OCI-LY3 (cell line): Measurements from ENCODE around the gene ITGB1.
"Not testable (repeated sequence)": the region's sequence is repeated elsewhere in the genome, so short reads cannot be mapped to it uniquely, and the experiment has no call there.

Experiments used
- H2AFZ ChIP-seq: fragments of 200-600, 300-600 bp; shearing (Covaris generic); 2 replicates; pipeline ENCODE4 v1.6.0; 2014; ENCODE audit warnings: antibody characterized with exemption, low read depth, low read length
- H3K27ac ChIP-seq: fragments of 200-600, 300-600 bp; sonication (generic); 2 replicates; pipeline ENCODE4 v1.5.1; 2014; ENCODE audit warnings: mild to moderate bottlenecking, low read length, moderate library complexity, mixed read lengths
- H3K27me3 ChIP-seq: fragments of 200-600, 300-600 bp; sonication (generic); 2 replicates; pipeline ENCODE4 v1.6.1; 2014; ENCODE audit warnings: low read depth, low read length, mixed read lengths
- H3K36me3 ChIP-seq: fragments of 200-600, 300-600 bp; sonication (generic); replicated peaks from 2 replicates; pipeline ENCODE3; 2014; ENCODE audit warnings: low read depth, low read length, mixed read lengths
- H3K4me1 ChIP-seq: fragments of 300-600, 200-600 bp; sonication (generic); 2 replicates; pipeline ENCODE4 v1.6.1; 2014; ENCODE audit warnings: low read length, mixed read lengths
- H3K4me2 ChIP-seq: fragments of 200-600, 300-600 bp; sonication (generic); 2 replicates; pipeline ENCODE4 v1.6.1; 2014; ENCODE audit warnings: low read length, mixed read lengths
- H3K4me3 ChIP-seq: fragments of 300-600, 200-600 bp; sonication (generic); 2 replicates; pipeline ENCODE4 v1.5.1; 2014; ENCODE audit warnings: antibody characterized with exemption, mild to moderate bottlenecking, low read length, moderate library complexity
- H3K79me2 ChIP-seq: fragments of 300-600, 200-600 bp; shearing (Covaris generic); 2 replicates; pipeline ENCODE4 v1.6.1; 2014; ENCODE audit warnings: mild to moderate bottlenecking, low read length, mixed read lengths
- H3K9ac ChIP-seq: fragments of 300-600, 200-600 bp; shearing (Covaris generic); 2 replicates; pipeline ENCODE4 v1.6.0; 2014; ENCODE audit warnings: mild to moderate bottlenecking, low read length, moderate library complexity
- H3K9me3 ChIP-seq: fragments of 200-600, 300-600 bp; shearing (Covaris generic); 2 replicates; pipeline ENCODE4 v1.6.1; 2014; ENCODE audit warnings: low read length, mixed read lengths; ENCODE audit not compliant: insufficient read depth
- H4K20me1 ChIP-seq: fragments of 200-600, 300-600 bp; sonication (generic); 2 replicates; pipeline ENCODE4 v1.6.1; 2016; ENCODE audit warnings: low read length, mixed read lengths; ENCODE audit not compliant: insufficient read depth
- EZH2phosphoT487 ChIP-seq: fragments of 200-600 bp; shearing (Covaris generic); IDR thresholded peaks from 2 replicates; pipeline ENCODE4 v1.6.1; 2018; ENCODE audit warnings: antibody characterized with exemption, mixed run types, low read depth
- TF ChIP-seq, protein P1 (sequence below): fragments of 200-600, 300-600 bp; sonication (generic); IDR thresholded peaks from 2 replicates; pipeline ENCODE4 v1.5.1; 2014; ENCODE audit warnings: antibody characterized with exemption, low read length, low read depth

Gene ITGB1

DNA sequence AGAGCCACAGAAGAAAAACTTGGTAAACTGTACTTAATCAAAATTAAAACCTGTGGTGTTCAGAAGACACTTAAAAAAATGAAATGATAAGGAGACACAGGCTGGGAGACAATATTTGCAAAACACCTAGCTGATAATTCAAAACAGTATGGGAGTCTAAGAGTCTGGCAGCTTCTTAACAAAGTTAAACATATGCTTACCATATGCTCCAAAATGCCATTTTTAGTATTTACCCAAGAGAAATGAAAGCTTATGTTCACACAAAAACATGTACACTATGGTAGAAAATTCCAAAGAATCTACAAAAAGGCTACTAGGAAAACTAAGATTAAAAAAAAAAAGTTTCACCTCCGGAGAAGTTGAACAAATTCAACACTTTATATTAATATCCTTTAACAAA is 48.6 kb downstream of the ITGB1 start:
- Histone ChIP-seq H3K27ac (no peak overlapping the region), H3K36me3 (no peaks in the 10 kb centered on the region), H3K4me2 (no peak overlapping the region)

DNA sequence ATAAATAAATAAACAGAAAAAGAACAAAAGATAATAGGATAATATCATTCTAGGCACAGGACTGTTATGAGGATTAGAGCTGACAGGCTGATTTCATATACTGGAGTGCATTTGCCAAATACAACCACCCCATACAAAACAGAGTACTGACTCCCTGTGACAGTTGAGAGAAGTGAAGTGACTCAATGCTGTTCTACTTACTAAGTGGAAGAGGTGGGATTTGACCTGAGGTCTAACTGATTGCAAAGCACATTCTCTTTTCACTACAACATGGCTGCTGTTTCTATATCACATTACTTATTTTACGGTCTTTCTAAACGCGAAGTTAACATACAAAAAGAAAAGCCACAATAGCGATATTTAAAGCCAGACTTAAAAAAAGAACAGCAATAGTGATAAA is 51.4 kb downstream of the ITGB1 start:
- Histone ChIP-seq H3K36me3 (no peaks in the 10 kb centered on the region), H3K27ac (no peak overlapping the region)
- no peak for TF ChIP-seq EZH2phosphoT487
- TF ChIP-seq, protein P1, sequence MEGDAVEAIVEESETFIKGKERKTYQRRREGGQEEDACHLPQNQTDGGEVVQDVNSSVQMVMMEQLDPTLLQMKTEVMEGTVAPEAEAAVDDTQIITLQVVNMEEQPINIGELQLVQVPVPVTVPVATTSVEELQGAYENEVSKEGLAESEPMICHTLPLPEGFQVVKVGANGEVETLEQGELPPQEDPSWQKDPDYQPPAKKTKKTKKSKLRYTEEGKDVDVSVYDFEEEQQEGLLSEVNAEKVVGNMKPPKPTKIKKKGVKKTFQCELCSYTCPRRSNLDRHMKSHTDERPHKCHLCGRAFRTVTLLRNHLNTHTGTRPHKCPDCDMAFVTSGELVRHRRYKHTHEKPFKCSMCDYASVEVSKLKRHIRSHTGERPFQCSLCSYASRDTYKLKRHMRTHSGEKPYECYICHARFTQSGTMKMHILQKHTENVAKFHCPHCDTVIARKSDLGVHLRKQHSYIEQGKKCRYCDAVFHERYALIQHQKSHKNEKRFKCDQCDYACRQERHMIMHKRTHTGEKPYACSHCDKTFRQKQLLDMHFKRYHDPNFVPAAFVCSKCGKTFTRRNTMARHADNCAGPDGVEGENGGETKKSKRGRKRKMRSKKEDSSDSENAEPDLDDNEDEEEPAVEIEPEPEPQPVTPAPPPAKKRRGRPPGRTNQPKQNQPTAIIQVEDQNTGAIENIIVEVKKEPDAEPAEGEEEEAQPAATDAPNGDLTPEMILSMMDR = no peak

More for the DNA sequence above, 48.6 kb downstream of the ITGB1 start:
- Histone ChIP-seq H4K20me1 (no peaks in the 10 kb centered on the region), H2AFZ (no peak overlapping the region), H3K27me3 (no peaks in the 10 kb centered on the region), H3K9ac (no peak overlapping the region), H3K9me3 (no peaks in the 10 kb centered on the region), H3K4me1 (no peaks in the 10 kb centered on the region), H3K79me2 (no peaks in the 10 kb centered on the region), H3K4me3 (no peak overlapping the region)
- TF ChIP-seq EZH2phosphoT487 = no peak
- TF ChIP-seq, protein P1 = no peak

DNA sequence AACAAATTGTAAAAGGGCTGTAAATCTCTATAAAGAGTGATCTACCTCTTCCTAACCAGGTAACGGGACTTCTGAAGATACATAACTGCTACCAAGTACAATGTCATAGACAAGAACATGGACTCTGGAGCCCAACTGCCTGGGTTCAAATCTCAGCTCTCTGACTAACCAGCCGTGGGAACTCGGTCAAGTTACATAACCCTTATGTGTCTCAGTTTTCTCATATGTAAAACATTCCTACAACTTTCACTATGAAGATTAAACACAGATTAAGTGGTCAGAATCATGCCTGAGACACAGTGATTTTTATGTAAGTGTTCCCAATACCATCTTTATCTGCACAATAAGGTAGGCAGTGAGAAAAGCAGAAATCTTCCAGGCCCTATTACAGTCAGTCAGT is 52.6 kb downstream of the ITGB1 start:
- Histone ChIP-seq H2AFZ (no peak overlapping the region), H3K4me2 (no peak overlapping the region), H3K27ac (no peak overlapping the region), H3K27me3 (no peaks in the 10 kb centered on the region), H3K4me3 (no peak overlapping the region), H3K79me2 (no peaks in the 10 kb centered on the region), H3K4me1 (no peaks in the 10 kb centered on the region), H4K20me1 (no peaks in the 10 kb centered on the region), H3K36me3 (no peaks in the 10 kb centered on the region), H3K9ac (no peak overlapping the region), H3K9me3 (no peaks in the 10 kb centered on the region)
- TF ChIP-seq, protein P1 = no peak
- no peak for TF ChIP-seq EZH2phosphoT487

More for the DNA sequence above, 51.4 kb downstream of the ITGB1 start:
- H3K4me3 ChIP-seq = no peak overlapping the region
- no peaks in the 10 kb centered on the region for H3K79me2 ChIP-seq
- no peak overlapping the region for H3K4me2 ChIP-seq
- H3K9ac ChIP-seq = no peak overlapping the region
- H2AFZ ChIP-seq = no peak overlapping the region
- H3K4me1 ChIP-seq = no peaks in the 10 kb centered on the region
- no peaks in the 10 kb centered on the region for H3K27me3 ChIP-seq
- no peaks in the 10 kb centered on the region for H3K9me3 ChIP-seq
- no peaks in the 10 kb centered on the region for H4K20me1 ChIP-seq

DNA sequence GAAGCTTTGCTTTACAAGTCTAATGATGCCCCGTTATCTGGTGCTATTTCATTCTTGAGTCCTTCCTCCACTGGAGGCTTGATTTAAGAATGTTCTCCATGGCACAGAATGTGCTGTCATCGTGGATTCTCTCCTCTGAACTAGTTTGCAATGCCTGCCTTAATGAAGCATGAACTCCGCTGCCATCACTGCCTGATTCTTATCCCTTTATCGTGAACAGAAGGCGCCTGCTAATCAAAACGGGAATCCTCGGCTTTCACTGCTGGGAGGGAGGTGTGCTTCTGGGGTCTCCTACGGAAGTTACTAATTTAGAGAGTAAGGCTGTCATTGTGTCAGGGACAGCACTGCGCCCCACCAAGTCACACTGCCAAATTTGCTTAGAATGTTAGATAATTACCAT is 56.2 kb downstream of the ITGB1 start:
- Histone ChIP-seq H3K36me3 (no peaks in the 10 kb centered on the region), H3K27ac (no peak overlapping the region), H3K4me2 (no peak overlapping the region), H3K27me3 (no peaks in the 10 kb centered on the region), H2AFZ (no peak overlapping the region), H3K9me3 (no peaks in the 10 kb centered on the region), H3K9ac (no peak overlapping the region), H3K79me2 (no peaks in the 10 kb centered on the region), H3K4me3 (no peak overlapping the region), H4K20me1 (no peaks in the 10 kb centered on the region), H3K4me1 (no peaks in the 10 kb centered on the region)
- TF ChIP-seq, protein P1 = no peak
- TF ChIP-seq EZH2phosphoT487 = no peak

DNA sequence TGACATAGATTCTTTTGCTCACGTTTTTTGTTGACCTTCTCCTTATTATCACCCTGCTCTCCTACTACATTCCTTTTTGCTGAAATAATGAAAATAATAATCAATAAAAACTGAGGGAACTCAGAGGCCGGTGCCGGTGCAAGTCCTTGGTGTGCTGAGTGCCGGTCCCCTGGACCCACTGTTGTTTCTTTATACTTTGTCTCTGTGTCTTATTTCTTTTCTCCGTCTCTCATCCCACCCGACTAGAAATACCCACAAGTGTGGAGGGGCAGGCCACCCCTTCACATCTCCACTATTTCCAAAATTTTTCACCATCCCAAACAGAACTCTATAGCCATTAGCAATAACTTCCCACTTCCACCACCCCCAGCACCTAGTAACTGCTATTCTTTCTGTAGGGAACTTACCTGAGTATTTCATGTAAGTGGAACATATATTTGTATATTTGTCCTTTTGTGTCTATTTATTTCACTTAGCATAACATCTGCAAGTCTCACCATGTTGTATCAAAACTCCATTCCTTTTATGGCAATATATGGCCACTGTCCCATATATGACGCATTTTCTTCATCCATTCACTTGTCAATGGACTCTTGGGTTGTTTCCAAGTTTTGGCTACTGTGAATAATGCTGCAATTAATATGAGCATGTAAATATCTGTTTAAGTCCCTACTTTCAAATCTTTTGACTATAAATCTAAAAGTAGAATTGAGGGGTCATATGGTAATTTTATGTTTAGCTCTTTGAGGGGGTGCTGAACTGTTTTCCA is 62.6 kb downstream of the ITGB1 start:
- not testable (repeated sequence) for H2AFZ ChIP-seq, H3K9me3 ChIP-seq, H3K4me3 ChIP-seq, H3K4me2 ChIP-seq, H4K20me1 ChIP-seq, H3K27me3 ChIP-seq, H3K79me2 ChIP-seq, H3K36me3 ChIP-seq, H3K4me1 ChIP-seq, H3K27ac ChIP-seq, H3K9ac ChIP-seq
